ENCODE results near the gene TCEANC2. TPM values are rescaled to one million over a fixed set of nuclear protein-coding genes. Genes with fewer than 3 reads are reported as not detected.

The TCEANC2 gene
- polyA plus RNA-seq, 1 of the 3 experiments (the other 2 are of a cell fraction) = 4.7 TPM

- Histone ChIP-seq H3F3A (replicated peaks; ENCODE audit: insufficient read depth) (no peaks in the 10 kb centered on the region), H3K27me3 (ENCODE audit: insufficient read depth) (no peaks in the 10 kb centered on the region), H3K79me2 (ENCODE audit: insufficient read depth) (no peaks in the 10 kb centered on the region), H3K4me1 (ENCODE audit: control insufficient read depth in 1 of 2, insufficient read depth in 2 of 2, low read depth in 1 of 2, low read length in 1 of 2) (no peaks in the 10 kb centered on the region), H3K9me2 (no peaks in the 10 kb centered on the region), H2AFZ (ENCODE audit: low read depth) (peak overlapping the region; percentile 62; the same call in 1 of the 2 replicates), H3K36me3 (replicated peaks in 1 of 2; ENCODE audit: control insufficient read depth in 1 of 2, insufficient read depth in 2 of 2, low read length in 1 of 2) (peaks cover 5 to 11% of the 10 kb centered on the region in 2 experiments), H4K20me1 (ENCODE audit: insufficient read depth) (no peaks in the 10 kb centered on the region), H3K27ac (ENCODE audit: low read depth in 2 of 2, low read length in 1 of 2) (no peak overlapping the region), H3K9me3 (no peaks in the 10 kb centered on the region), H3K4me3 (ENCODE audit: low read depth in 2 of 2, low read length in 1 of 2) (peak overlapping the region in 1 of 2 experiments; percentile 30; a peak in 1 of 4 replicates), H3K4me2 (no peak overlapping the region), H3K9ac (no peak overlapping the region)
- TF ChIP-seq SIN3A (IDR thresholded peaks at IDR 0.05; ENCODE audit: borderline replicate concordance, low read depth, low read length) = no peak
- TF ChIP-seq SMC3 (IDR thresholded peaks at IDR 0.05; ENCODE audit: low read depth, low read length) = no peak
- no peak for TF ChIP-seq ELF1 (IDR thresholded peaks at IDR 0.05)
- no peak for TF ChIP-seq EZH2phosphoT487 (IDR thresholded peaks at IDR 0.05; ENCODE audit: borderline replicate concordance, low read depth)
- TF ChIP-seq REST (IDR thresholded peaks at IDR 0.05; ENCODE audit: low read depth, low read length) = no peak
- no peak for TF ChIP-seq NFIC (IDR thresholded peaks at IDR 0.05; ENCODE audit: borderline replicate concordance)
- no peak for TF ChIP-seq RFX5 (IDR thresholded peaks at IDR 0.05; ENCODE audit: low read length)
- no peak for TF ChIP-seq PBX3 (IDR thresholded peaks at IDR 0.05)
- TF ChIP-seq FOSL2 (IDR thresholded peaks at IDR 0.05; ENCODE audit: borderline replicate concordance, low read depth) = no peak
- TF ChIP-seq JUND (IDR thresholded peaks at IDR 0.05) = no peak
- no peak for TF ChIP-seq FOXJ3 (CRISPR knock-in tag; IDR thresholded peaks at IDR 0.05)
- TF ChIP-seq, protein P1, sequence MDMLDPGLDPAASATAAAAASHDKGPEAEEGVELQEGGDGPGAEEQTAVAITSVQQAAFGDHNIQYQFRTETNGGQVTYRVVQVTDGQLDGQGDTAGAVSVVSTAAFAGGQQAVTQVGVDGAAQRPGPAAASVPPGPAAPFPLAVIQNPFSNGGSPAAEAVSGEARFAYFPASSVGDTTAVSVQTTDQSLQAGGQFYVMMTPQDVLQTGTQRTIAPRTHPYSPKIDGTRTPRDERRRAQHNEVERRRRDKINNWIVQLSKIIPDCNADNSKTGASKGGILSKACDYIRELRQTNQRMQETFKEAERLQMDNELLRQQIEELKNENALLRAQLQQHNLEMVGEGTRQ (IDR thresholded peaks at IDR 0.05; ENCODE audit: borderline replicate concordance, low read depth, low read length) = no peak
- TF ChIP-seq MEF2A (IDR thresholded peaks at IDR 0.05; ENCODE audit: borderline replicate concordance, low read depth) = no peak
- TF ChIP-seq TCF12 (IDR thresholded peaks at IDR 0.05) = no peak
- CTCF ChIA-PET = interaction anchor here (0.6 to 3.0 kb wide), 14 partner anchors 9 to 607 kb away, joined by 3 to 17 read pairs (median 3); partner anchors contain the start of gene ACOT11
- POLR2A ChIA-PET = no interaction called here
- WGBS (ENCODE audit: low lambda C conversion rate) = 60% methylated on average over 1 of the region's 1 CpG
- DNase-seq = no peak
These were observed 16.4 kb downstream of the TCEANC2 start for GRCh38 chr1:54069791-54070170.

Data from SK-N-SH (cell line).